GM20431 (cell line): Measurements from ENCODE around the gene GLS.
"Not testable (repeated sequence)": the region's sequence is repeated elsewhere in the genome, so short reads cannot be mapped to it uniquely, and the experiment has no call there.

Experiments used
- in situ Hi-C: fragments of 300-500 bp; cut with MseI, MboI; formaldehyde crosslinking; loops from one replicate; pipeline ENCODE4 v1.15.0; 2020; ENCODE audit warnings: low sequenced_read_pairs; ENCODE audit not compliant: unreplicated experiment

GLS gene

DNA sequence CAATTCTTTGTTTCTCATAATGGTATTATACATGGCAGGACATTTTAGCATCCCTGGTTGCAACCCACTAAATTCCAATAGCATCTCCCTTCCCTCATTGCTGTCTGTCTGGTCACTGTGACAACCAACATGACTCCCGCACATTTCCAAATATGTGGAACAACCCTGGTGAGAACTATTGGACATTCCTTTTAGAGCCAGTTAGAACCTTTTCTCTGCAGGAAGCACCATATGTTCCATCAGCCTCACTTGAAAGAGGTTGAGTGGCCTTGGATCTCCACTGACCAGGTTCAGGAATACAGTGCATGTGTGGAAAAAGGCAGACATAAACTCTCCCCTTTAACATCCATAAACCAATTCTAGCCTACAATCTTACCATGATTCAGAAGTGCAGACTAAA is 25.9 kb upstream of the GLS start:
- in situ Hi-C loops: no loop called here

DNA sequence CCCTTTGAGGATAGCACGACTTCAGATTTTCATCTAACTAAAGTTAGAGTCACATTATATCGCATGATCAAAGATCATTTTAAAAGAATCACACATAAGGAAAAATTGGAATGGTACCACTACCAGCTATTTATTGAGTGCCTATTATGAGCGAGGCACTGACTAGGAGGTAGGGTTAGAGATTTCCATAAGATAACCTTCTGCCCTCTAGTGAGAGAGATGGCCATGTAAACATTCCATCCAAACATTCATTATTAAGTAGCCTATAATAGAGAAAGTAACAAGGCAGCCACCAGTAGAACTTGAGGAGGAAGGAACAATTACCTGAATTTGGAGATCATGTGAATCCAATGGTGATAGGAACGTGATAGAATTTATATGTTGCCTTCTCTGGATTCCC is 25.4 kb upstream of the GLS start:
- in situ Hi-C loops: no loop called here

DNA sequence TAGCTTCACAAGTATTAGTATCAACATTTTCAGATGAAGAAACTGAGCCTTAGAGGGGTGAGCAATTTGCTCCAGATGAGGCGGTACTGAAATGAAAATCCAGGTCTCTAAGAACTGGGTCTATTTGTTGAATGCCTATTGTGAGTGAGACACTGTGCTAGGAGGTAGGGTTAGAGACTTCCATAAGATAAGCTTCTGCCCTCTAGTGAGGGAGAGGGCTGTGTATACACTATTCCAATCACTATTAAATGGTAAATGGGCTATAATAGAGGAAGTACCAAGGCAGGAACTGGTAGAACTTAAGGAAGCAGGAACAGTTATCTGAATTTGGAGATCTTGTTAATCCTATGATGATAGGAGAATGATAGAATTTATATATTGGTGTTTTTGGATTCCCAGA is 23.6 kb upstream of the GLS start:
- in situ Hi-C loops: no loop called here

DNA sequence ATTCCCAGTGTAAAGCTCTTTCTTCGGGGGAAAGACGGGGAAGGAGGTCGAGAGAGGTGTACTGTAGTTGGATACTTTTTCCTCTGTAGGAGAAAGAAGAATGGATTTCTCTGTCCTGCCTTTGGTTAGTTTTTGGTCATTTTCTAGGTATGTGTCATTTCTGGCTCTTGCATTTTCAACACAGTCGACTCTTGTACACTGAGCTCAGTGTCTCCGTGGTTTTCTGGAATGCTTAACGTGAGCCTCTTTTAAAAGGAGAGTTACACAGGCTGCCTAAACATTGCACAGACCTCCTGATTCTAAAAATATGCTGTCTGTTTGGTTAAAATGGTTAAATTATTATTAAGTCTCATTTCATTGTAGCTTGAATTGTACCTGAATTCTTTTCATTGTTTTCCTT is 21.8 kb upstream of the GLS start:
- in situ Hi-C loops: no loop called here

DNA sequence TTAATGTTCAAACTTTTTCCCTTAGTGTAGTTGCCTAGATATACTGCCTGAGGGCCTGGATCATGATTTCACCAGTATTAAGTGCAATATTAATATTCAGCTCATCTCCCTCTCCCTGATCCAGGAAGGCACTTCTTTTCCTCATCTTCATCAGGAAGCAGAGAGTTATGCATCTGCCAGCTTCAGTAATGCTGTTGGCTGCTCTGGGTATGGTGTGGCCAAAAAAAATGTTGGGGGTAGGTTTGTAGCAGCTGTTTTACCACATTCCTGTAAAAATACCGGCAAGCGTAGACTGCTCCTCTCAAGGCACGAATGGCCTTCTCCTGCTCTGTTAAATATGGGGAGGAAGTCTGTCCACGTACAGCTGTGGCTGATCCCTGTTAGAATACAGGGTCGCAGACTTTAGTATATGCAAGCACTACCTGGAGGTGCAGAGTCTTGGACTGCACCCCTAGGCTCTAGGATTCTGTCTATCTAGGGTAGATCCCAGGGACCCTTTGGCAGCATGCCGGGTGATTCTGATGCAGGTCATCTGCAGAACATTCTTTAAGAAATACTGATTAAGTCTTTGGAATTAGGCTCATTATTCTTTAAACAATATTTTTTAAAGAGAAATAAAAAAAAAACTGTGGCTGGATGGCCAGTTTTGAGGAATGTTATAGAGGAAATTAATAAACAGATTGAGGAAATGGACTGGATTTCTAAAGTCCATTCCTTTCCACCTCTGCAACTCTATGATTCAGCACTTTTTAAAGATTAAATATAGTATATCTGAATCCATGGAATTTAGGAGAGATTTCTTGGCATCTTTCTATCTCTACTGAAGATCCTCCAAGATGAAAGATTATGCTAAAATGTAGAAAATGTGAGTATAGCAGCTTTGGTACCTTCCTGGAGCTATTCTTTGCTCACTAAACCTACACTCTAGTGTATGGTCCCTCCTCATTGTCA is 21.0 kb upstream of the GLS start:
- in situ Hi-C loops: no loop called here

DNA sequence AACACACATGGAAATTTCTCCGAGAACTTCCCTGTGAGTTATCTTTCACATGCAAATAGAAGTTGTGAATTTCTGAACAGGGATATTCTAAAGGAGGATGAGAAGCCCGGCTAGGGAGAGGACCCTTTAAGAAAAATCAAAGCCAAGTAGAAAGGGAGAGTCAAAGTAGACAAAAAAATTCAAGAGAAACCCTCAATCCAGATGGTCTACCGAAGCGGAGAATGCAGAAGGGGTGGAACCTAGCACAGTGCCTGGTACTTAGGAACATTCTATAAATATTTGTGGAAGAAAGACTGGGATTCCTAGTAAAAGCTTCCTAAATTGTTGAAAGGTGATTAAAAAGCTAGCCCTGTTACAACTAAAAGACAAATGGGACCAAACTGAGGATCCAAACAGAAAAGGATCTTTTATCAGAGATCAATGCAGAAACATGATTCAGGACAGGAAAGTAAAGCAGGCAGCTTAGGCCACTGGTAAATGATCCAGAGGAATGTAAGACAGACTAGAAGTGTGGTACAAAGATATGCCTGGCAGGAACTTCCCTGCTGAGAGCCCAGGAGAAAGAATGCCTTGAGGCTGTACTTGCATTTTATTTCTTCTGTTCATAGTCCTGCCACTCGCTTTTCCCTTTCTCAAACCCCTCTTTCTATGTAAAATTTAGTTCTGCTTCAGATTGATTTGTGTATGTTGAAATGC is 19.5 kb upstream of the GLS start:
- in situ Hi-C loops: no loop called here

DNA sequence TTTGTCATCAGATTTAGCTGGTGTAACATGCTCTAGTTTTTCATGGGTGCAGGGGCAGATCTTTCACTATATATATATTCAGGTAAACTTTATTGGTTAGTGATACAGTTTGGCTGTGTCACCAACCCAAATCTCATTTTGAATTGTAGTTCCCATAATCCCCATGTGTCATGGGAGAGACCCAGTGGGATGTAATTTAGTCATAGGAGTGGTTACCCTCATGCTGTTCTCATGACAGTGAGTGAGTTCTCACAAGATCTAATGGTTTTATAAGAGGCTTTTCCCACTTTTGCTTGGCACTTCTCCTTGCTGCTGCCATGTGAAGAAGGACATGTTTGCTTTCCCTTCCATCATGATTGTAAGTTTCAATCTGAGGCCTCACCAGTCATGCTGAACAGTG is 18.5 kb upstream of the GLS start:
- in situ Hi-C loops: not testable (repeated sequence)

DNA sequence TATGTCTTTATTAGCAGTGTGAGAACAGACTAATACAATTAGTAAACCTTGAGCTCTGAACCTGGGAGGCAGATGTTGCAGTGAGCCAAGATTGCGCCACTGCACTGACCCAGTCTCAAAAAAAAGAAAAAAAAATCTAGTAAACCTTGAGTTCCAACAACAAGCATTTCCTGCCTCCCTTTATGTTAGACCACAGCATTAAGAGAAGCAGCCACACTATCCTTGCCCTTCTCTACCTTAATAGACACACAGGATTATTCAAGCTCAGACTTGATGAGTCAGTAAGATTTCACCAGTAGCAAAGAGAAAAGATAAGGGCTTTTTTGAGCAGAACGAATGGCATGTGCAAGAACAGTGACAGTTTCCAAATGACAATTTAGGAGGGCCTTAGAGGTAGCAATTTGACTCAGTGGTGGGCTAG is 18.0 kb upstream of the GLS start:
- in situ Hi-C loops: no loop called here

DNA sequence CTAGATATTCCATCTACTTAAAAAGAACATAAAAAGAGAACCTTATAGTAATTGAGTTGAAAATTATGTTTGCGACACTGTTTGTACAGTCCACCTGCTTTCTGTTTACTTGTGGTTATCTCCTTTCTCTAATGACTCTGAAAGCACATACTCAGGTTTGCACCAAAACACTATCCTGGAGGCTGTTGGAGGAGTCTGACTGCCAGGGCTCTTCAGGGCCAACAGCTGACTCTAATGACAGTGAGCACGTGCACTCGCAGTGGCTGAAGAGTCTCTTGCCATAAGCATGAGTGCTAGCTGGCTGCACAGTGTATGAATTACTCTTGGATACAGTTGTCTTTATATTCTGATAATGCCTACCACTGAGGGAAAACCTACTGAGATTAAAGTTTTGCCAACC is 16.7 kb upstream of the GLS start:
- in situ Hi-C loops: no loop called here

DNA sequence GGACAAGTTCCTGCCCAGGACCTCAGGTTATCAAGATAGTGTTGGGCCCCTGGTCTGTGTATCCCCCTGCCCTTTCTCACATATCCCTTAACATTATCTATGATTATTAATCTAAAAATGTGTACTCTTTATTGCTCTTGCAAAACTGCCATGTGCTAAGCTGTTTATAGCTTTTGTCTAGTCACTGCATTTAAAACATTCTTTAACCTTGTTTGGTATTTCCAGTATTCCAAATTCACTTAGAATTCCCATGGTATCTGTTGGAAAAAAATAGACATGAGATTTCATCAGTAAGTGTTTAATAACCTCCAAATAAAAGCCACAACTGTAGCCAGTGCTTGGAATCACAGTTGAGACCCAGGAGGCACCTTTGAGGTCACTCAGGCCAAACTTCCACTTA is 16.2 kb upstream of the GLS start:
- in situ Hi-C loops: no loop called here

DNA sequence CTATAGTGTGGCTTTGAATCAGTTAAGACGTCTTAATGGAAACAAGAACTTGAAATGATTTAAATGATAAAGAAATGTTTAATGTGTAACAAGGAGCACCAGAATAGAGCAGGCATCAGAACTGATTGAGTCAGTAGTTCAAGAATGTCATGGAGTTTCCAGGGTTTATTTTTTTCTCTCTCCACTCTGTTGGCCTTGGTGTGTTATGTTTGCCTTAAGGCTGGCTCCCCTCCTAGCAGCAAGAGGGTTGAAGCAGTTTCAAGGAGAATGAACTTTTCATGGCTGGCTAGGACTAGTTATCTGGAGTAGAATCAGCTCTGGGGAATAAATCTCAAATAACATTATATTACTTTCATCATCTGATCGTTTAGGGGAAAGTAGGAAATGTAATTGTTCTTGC is 13.4 kb upstream of the GLS start:
- in situ Hi-C loops: no loop called here

DNA sequence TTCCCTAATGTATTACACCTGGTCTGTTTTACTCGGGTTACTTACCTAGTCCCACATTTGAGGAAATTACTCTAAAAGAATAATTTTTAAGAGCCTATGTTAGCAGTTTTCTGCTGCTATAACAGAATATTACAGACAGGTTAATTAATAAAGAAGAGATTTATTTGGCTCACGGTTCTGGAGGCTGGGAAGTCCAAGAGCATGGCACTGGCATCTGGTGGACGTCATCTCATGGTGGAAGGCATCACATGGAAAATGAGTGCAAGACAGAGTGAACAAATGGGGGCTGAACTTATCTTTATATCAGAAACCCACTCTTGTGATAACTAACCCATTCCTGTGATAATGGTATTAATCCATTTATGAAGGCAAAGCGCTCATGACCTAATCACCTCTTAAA is 12.8 kb upstream of the GLS start:
- in situ Hi-C loops: no loop called here

DNA sequence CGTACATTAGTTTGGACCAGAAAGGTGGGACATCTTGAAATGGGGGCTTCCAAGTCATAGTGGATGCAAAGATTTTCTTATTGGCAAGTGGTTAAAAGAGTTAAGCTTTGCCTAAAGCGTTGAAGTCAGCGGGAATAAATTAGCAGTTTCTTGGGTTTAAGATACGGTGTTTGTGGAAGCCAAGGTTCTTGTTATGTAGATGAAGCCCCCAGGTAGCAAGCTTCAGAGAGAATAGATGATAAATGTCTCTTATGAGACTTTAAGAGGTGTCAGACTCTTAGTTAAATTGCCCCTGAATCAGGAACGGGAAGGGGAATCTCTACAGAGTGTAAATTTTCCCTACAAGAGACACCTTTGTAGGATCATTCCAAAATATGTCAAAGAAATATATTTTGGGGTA is 10.9 kb upstream of the GLS start:
- in situ Hi-C loops: no loop called here

DNA sequence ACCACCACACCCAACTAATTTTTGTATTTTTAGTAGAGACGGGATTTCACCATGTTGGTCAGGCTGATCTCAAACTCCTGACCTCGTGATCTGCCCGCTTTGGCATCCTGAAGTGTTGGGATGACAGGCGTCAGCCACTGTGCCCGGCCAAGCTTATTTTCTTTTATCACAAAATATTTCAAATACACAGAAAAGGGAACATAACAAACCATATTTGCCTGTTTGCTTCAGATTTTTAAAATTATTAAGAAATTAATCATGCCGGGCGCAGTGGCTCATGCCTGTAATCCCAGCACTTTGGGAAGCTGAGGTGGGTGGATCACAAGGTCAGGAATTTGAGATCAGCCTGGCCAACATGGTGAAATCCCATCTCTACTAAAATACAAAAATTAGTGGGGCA is 7.2 kb upstream of the GLS start:
- in situ Hi-C loops: not testable (repeated sequence)

DNA sequence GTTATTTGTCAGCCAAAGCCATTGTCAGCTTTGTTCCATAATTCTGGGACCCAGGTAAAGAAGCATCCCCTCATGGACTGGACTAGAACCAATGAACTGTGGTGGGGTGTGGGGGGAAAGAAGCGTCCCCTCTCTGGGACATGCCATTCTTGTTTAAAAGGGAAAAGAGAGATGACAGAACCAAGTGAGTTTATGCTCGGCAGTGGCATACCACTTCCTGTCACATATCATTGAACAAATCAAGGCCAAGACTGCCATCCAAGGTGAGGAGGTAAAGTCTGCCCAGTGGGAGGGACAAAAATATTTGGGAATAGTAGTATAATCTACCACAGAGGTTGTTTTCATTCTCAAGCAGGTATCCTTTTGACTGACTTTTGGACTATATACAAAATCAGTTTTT is 4.7 kb upstream of the GLS start:
- in situ Hi-C loops: no loop called here

DNA sequence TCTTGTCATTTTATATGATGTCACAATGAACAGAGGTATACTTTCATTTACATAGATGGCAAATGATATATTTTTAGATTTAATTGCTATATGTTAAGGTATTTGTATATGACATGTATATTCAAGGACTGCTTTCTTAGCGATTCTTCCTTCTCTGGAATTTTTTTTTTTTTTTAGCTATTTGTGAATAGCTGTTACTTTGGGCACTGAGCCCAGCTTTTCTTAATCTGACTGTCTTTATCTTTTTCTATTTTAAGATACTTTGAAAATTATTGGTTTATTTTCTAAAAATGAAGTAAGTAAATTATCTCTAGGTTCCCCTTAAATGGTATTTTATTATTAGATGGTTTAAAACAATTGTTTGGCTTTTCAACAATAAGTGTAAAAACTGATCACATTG is 4.0 kb upstream of the GLS start:
- in situ Hi-C loops: no loop called here

DNA sequence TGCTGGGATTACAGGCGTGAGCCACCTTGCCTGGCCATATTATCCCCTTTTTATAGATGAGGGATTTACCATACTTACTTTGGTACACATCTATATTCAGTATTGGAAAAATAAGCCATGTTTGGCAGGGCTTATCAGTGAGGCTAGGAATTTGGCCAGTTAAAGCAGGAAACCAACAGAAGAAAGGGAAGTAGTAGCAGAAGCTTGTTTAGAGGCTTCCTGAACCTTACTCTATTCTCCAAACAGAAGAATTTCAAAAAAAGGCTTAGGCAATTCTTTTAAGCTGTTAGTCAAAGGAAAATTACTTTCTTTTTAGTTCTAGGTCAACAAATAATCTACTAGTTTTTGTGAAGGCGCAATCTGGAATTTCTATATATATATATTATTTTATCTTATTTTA is 3.2 kb upstream of the GLS start:
- in situ Hi-C loops: no loop called here

DNA sequence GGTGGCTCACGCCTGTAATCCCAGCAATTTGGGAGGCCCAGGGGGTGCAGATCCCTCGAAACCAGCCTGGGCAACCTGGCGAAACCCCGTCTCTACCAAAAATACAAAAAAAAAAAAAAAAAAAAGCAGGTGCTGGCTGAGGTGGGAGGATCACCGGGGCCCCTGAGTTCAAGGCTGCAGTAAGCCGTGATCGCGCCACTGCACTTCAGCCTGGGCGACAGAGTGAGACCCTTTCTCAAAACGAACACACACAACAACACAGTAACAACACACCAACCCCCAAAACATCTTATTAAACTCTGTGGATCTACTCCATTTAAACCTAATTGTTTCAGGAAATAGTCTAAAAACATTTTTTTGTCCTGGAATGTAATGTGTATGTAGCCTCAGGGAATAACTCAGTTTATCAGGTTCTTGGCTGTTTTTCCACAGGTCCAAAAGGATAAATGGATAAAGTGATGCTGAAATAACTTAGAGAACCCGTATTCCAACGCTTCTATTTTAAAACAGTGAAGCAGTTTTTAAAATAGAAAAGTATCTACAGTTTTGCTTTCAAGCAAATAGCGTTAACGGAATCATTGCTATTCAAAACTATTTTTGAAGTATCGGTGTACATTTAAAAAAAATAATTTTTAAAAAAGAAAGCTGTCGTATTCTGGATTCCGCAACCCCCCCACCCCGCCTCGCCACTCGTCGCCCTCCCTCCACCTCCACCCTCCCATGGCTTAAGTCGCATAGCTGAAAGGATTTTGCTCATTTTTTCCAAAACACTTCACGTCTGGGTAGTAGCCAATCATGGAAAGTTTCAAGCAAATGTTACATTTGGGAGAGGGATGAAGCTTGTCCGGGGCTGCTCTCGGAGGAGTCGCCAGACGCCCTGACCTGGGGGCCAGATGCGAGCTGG is 895 bp upstream of the GLS start:
- in situ Hi-C loops: no loop called here

DNA sequence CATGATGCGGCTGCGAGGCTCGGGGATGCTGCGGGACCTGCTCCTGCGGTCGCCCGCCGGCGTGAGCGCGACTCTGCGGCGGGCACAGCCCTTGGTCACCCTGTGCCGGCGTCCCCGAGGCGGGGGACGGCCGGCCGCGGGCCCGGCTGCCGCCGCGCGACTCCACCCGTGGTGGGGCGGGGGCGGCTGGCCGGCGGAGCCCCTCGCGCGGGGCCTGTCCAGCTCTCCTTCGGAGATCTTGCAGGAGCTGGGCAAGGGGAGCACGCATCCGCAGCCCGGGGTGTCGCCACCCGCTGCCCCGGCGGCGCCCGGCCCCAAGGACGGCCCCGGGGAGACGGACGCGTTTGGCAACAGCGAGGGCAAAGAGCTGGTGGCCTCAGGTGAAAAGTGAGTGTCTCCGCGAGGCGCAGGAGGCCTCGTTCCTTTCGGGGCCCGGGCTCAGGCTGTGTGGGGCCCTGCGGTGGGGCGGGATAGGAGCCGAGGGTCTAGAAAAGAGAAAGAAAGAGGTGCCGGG is 520 bp downstream of the GLS start:
- in situ Hi-C loops: no loop called here

DNA sequence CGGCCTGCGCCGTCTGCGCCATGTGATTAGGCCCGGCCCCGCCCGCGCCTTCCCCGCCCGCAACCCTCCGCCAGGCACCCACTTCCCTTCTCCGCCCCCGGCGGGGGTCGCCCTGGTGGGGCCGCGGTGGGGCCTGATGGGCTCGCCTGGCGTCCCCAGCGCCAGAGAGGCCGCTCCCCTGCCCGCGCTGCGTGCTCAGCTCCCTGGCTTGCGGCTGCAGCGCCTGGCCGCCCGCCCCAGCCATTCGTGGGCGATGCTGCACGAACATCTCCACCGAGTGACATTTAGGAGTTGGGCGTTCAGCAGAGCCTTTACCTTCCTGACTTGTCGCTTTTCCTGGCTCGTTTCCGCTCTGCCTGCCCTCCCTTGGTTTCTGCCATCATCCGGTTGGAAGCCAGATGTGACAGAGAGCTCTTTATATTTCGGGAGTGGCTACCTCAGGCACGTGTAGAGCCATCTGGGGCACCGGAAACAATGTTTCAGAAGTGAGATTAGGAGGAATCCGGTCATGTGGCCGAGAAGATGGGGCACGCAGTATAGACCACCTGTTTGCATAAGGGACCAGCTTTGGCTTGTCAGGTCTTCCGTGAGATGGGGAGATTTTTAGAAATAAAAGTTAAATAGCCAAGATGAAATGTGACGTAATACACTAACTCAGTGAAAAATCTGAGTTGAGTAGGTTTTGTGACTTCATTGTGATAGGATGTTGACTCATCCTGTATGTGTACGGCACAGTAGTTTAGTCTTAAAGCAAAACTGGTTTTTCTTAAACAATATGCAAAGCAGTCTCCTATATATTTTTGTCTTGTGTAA is 1.2 kb downstream of the GLS start:
- in situ Hi-C loops: no loop called here
